SU-DHL-6 (cell line): ENCODE results near the gene CAPZA1.

Experiments
- EZH2phosphoT487 ChIP-seq: fragments of 200-600 bp; sonication (generic), shearing (Covaris generic); conservative IDR thresholded peaks from 2 replicates; pipeline ENCODE4 v1.6.1; 2018; ENCODE audit warnings: mild to moderate bottlenecking, antibody characterized with exemption, low read length, moderate library complexity, mixed read lengths
- TF ChIP-seq, protein P1 (sequence below): fragments of 200-600 bp; sonication (generic); IDR thresholded peaks from one replicate; pipeline ENCODE4 v1.5.1; 2017; ENCODE audit warnings: antibody characterized with exemption, mild to moderate bottlenecking, low read length, moderate library complexity; ENCODE audit not compliant: insufficient read depth, poor library complexity, severe bottlenecking

- TF ChIP-seq, protein P1, sequence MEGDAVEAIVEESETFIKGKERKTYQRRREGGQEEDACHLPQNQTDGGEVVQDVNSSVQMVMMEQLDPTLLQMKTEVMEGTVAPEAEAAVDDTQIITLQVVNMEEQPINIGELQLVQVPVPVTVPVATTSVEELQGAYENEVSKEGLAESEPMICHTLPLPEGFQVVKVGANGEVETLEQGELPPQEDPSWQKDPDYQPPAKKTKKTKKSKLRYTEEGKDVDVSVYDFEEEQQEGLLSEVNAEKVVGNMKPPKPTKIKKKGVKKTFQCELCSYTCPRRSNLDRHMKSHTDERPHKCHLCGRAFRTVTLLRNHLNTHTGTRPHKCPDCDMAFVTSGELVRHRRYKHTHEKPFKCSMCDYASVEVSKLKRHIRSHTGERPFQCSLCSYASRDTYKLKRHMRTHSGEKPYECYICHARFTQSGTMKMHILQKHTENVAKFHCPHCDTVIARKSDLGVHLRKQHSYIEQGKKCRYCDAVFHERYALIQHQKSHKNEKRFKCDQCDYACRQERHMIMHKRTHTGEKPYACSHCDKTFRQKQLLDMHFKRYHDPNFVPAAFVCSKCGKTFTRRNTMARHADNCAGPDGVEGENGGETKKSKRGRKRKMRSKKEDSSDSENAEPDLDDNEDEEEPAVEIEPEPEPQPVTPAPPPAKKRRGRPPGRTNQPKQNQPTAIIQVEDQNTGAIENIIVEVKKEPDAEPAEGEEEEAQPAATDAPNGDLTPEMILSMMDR = no peak
- TF ChIP-seq EZH2phosphoT487 = no peak
These were observed 6.6 kb downstream of the CAPZA1 start for GRCh38 chr1:112626193-112626592.
